HG03565 (cell line): ENCODE measurements around the gene POU6F2.
"Not testable (repeated sequence)": the region's sequence is repeated elsewhere in the genome, so short reads cannot be mapped to it uniquely, and the experiment has no call there.

ENCODE experiments used
- ATAC-seq: cut with Tn5 transposase; IDR thresholded peaks from one replicate; pipeline ENCODE4 v1.9.1; 2021; ENCODE audit warnings: mild to moderate bottlenecking, moderate library complexity; ENCODE audit not compliant: unreplicated experiment

The POU6F2 gene

GRCh38 chr7:39183796-39184195, 206.1 kb downstream of the POU6F2 start:
- no peak for ATAC-seq

- peak; percentile 56 for ATAC-seq
Observed at GRCh38 chr7:39184391-39184790, 206.7 kb downstream of the POU6F2 start.

DNA sequence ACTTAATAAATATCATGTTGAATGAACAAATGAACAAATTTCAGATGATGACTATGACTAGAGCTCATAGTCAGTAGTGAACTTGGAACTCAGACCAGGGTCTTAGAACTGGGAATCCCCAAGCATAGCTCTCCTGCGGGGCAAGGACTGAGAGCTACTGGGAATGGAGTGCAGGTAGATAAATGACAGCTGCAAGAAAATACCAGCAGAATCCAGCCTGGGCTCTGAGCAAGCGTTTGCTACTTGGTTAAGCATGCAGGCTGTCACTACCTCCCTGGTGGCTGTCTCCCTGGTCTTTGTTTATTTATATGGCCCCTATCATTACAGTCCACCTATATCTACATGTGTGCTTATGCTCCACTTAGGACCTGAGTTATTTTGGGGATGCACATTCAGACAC, 208.4 kb downstream of the POU6F2 start:
- no peak for ATAC-seq

GRCh38 chr7:39186671-39187070, 209.0 kb downstream of the POU6F2 start:
- no peak for ATAC-seq

DNA sequence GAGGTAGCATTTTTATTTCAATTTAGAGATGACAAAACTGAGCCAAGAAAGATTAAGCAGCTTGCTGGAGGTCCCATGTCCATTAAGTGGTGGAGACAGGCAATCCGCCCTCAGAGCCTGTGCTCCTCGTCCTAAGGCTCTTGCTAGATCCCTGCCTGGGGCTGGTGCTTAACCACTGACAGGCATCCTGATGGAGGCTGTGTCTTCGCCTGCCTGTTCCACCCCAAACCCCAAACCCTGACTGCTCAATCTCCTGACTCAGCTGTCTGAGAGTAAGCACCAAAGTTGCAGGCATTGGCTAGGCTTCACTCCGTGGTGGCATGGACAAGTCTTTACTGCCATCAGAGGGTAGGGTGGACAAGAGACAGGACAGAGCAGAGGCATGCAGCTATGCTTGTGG, 209.4 kb downstream of the POU6F2 start:
- no peak for ATAC-seq

- no peak for ATAC-seq
Observed at GRCh38 chr7:39192476-39192875, 214.8 kb downstream of the POU6F2 start.

DNA sequence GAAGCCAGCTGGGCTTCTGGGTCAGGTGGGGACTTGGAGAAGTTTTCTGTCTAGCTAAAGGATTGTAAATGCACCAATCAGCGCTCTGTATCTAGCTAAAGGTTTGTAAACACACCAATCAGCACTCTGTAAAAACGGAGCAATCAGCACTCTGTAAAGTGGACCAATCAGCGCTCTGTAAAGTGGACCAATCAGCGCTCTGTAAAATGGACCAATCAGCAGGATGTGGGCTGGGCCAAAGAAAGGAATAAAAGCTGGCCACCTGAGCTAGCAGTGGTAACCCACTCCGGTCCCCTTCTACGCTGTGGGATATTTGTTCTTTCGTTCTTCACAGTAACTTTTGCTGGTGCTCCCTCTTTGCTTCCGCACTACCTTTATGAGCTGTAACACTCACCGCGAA, 216.7 kb downstream of the POU6F2 start:
- ATAC-seq: not testable (repeated sequence)

GRCh38 chr7:39195967-39196366, 218.3 kb downstream of the POU6F2 start:
- no peak for ATAC-seq

- ATAC-seq: no peak
Observed at GRCh38 chr7:39197831-39198230, 220.1 kb downstream of the POU6F2 start.

DNA sequence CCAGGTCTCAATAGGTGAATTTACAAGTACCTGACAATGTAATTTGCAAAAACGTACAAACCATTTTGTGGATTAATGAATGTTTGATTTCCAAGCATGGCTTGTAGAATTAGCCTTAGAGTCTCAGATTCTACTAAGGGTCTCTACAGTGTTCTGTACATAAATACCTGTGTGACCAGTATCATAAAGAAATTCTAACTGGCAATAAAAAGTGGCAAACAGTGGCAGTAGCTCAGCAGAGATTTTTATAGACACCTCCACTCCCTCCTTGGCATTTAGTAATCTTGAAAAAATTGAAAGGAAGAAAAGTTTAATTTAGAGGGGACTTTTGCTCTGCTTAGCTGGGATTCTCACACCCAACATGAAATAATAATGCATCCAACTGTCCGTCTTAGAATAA, 220.8 kb downstream of the POU6F2 start:
- ATAC-seq: no peak

DNA sequence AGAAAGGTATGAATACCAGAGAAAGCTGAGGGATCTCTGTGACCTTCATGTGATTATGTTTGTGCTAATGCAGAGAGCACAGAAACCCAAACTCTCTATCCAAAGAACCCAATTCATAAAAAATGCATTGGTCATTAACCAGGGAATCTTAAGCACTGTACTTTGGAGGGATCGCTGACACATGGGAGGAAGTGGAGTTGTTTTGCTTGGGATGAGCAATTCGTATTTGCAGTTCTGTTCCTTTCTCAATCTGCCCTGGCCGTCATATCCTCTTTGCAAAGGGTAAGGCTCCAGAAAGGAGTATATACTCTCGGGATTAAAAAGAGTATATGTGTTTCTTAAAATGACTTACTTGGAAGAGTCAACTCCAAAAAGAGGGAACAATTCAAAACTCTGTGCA, 221.3 kb downstream of the POU6F2 start:
- no peak for ATAC-seq

- no peak for ATAC-seq
Observed at GRCh38 chr7:39199951-39200350, 222.2 kb downstream of the POU6F2 start.

GRCh38 chr7:39202041-39202440, 224.3 kb downstream of the POU6F2 start:
- no peak for ATAC-seq

GRCh38 chr7:39210362-39210761, 232.7 kb downstream of the POU6F2 start:
- ATAC-seq: no peak

DNA sequence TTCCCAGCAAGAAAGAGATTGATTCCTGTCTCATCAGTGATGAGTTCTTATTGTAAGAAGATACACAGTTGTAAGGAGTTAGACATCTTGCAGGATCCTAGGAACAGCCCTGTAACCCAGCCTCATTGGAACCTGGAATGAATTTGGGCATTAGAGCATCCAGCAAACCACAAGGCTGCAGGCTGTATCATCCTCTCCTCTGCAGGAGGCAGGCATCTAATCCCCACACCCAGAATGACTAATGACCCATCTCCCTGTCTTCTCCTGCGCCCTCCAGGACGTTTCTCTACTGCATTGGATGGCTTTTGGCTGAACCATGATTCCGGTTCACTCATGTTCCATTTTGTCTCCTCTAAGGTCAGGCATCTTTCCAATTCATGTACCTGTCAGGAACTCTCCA, 233.9 kb downstream of the POU6F2 start:
- ATAC-seq: no peak

- ATAC-seq: no peak
Observed at GRCh38 chr7:39212876-39213275, 235.2 kb downstream of the POU6F2 start.

DNA sequence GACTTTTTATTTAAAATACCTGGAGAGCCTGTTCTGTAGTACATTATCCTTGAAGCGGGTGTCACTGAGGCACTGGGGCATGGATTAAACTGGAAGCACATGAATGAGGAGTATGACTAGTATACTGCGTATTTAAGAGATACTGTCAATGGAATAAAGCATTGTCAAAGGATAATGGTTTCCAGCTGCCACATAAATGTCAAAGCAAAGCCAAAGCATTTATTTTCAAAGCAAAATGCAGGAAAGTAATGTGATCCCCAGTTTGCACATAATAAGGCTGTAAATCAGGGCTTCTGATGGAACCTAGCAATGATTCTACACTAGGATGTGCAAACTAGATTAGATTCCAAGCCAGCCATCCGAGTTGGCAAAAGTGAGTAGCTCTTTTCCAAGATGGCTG, 240.1 kb downstream of the POU6F2 start:
- no peak for ATAC-seq

- no peak for ATAC-seq
Observed at GRCh38 chr7:39219869-39220268, 242.2 kb downstream of the POU6F2 start.

GRCh38 chr7:39221901-39222300, 244.2 kb downstream of the POU6F2 start:
- ATAC-seq: no peak

- no peak for ATAC-seq
Observed at GRCh38 chr7:39228946-39229345, 251.2 kb downstream of the POU6F2 start.

DNA sequence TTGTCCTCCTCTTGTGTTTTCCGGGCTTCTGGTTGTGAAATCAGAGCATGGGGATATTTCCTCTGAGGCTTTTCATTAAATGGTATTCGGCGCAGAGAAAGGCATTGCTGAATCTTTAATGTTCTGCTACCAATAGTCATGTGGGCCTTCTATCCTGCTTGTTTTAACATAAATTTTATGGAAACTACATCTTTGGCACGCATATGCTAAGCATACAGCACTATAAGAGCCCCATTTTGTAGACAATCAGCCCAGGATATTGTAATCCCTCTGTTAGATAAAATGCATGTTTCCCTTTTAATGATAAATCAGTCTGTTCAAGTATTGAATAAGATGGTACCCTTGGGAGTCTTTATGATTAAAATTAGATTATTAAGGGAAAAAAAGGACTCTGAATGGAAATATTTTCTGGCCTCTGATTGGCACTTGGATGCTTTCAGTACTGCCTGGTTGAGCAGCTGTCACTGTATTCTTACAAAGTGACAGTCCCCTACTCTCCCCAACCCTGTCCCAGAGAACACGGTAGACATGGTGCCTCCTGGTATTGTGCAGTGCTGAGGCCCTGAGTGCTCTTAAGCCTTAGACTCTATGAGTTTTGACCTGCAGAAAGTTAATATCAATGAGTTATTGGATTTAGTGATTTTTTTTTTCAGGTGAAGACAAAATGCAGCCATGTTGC, 256.3 kb downstream of the POU6F2 start:
- no peak for ATAC-seq

- no peak for ATAC-seq
Observed at GRCh38 chr7:39238234-39238869, 260.6 kb downstream of the POU6F2 start.

DNA sequence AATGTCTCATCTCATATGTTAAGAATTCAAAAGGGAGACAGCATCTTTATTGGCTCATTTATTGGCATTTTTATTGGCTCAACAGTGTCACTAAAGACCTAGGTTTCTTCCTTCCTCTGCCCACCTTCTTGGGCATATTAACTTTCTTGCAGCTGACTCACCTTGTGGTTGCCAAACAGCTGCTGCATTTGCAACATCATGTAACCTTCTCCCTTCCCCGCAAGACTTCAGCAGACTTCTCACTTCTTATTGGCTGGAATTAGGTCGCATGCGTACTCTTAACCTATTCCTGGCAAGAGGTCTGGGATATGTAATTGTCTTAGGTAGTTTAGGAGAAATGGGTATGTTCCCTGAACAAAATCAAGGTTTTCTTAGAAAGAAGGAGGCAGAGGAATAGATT, 263.2 kb downstream of the POU6F2 start:
- no peak for ATAC-seq
